ENCODE measurements around the gene FAM156A. TPM values are rescaled to one million over a fixed set of nuclear protein-coding genes. Genes with fewer than 3 reads are reported as not detected.

The FAM156A gene
- total RNA-seq, 1 experiment from 2014 or later, result 16.2 TPM

- no TSS peak for BruUV-seq (replicated peaks)
- H3K9ac ChIP-seq (ENCODE audit: low read length), result peak overlapping the region; percentile 90
- peak overlapping the region; percentile 89 for H3K4me2 ChIP-seq (ENCODE audit: low read length)
- no peaks in the 10 kb centered on the region for H3K9me2 ChIP-seq (ENCODE audit: insufficient read depth)
- peak overlapping the region; percentile 67 to 71 for H3K4me3 ChIP-seq (replicated peaks in 1 of 2; ENCODE audit: low read depth in 1 of 2, low read length in 2 of 2)
- H2AFZ ChIP-seq (ENCODE audit: low read depth, low read length, poor library complexity, severe bottlenecking), result no peak overlapping the region
- ChIA-PET POLR2A (interaction anchor here (1.0 to 1.1 kb wide), 2 partner anchors 11 to 61 kb away, joined by 3 to 7 read pairs; no protein-coding TSS in a partner anchor), RAD21 (ENCODE audit: low non-redundant PET in 1 of 2, low total read pairs in 2 of 2, uncharacterized antibody in 2 of 2, unreplicated experiment in 2 of 2) (no interaction called here), CTCF (interaction anchor here (0.7 kb wide), 1 partner anchor 10 kb away, joined by 3 read pairs; no protein-coding TSS in a partner anchor)
- no peaks in the 10 kb centered on the region for H3K79me2 ChIP-seq (ENCODE audit: insufficient read depth, low read length)
- no peaks in the 10 kb centered on the region for H3K36me3 ChIP-seq (ENCODE audit: control insufficient read depth in 1 of 2, insufficient read depth in 2 of 2, low read length in 2 of 2)
- no peaks in the 10 kb centered on the region for H3K27me3 ChIP-seq (ENCODE audit: insufficient read depth, low read length)
- no peaks in the 10 kb centered on the region for H3K9me3 ChIP-seq (ENCODE audit: control insufficient read depth in 1 of 2, insufficient read depth in 1 of 2, low read depth in 1 of 2, low read length in 2 of 2)
- intact Hi-C loops (cut with micrococcal nuclease), result no loop called here
- H3K27ac ChIP-seq (ENCODE audit: low read depth, low read length), result peak overlapping the region; percentile 84
- TF ChIP-seq CTCF (IDR thresholded peaks at IDR 0.05 in 2 of 3, conservative IDR thresholded peaks at IDR 0.05 in 1 of 3; ENCODE audit: borderline replicate concordance in 1 of 3, insufficient read depth in 1 of 3, low read depth in 2 of 3, low read length in 2 of 3), result peak; percentile 48 to 68 (median 59); a peak in 5 of 6 replicates
- TF ChIP-seq REST (IDR thresholded peaks at IDR 0.05; ENCODE audit: low read depth), result no peak
- peak; percentile 92 for TF ChIP-seq RAD21 (IDR thresholded peaks at IDR 0.05; ENCODE audit: low read depth)
- peak; percentile 33; the same call in 1 of the 2 replicates for TF ChIP-seq CEBPB (IDR thresholded peaks at IDR 0.05; ENCODE audit: low read depth)
- TF ChIP-seq SIN3A (IDR thresholded peaks at IDR 0.05; ENCODE audit: low read depth), result peak; percentile 63; the same call in 1 of the 2 replicates
- peak; percentile 60 for TF ChIP-seq CBX3 (IDR thresholded peaks at IDR 0.05; ENCODE audit: low read depth)
- peak; percentile 54 for TF ChIP-seq ATF3 (IDR thresholded peaks at IDR 0.05)
- peak; percentile 30 for TF ChIP-seq POLR2A (IDR thresholded peaks at IDR 0.05; ENCODE audit: borderline replicate concordance, extremely low read depth, insufficient read depth, insufficient read length)
- TF ChIP-seq FOSL1 (IDR thresholded peaks at IDR 0.05; ENCODE audit: low read depth), result no peak
- TF ChIP-seq MAX (IDR thresholded peaks at IDR 0.05), result peak; percentile 58
- TF ChIP-seq ZFX (IDR thresholded peaks at IDR 0.05), result peak; percentile 36; the same call in 1 of the 2 replicates
- no peak for TF ChIP-seq SRF (IDR thresholded peaks at IDR 0.05; ENCODE audit: low read depth)
- TF ChIP-seq JUND (IDR thresholded peaks at IDR 0.05), result peak; percentile 21; the same call in 1 of the 2 replicates
- TF ChIP-seq SP1 (IDR thresholded peaks at IDR 0.05; ENCODE audit: low read depth), result peak; percentile 88
- peak; percentile 55 for TF ChIP-seq EGR1 (IDR thresholded peaks at IDR 0.05; ENCODE audit: low read depth)
- TF ChIP-seq POLR2AphosphoS5 (IDR thresholded peaks at IDR 0.05; ENCODE audit: low read depth, low read length), result peak; percentile 80
- peak; percentile 46; the same call in 1 of the 2 replicates for TF ChIP-seq ELF1 (IDR thresholded peaks at IDR 0.05; ENCODE audit: borderline replicate concordance, low read depth)
- TF ChIP-seq ZNF274 (IDR thresholded peaks at IDR 0.05; ENCODE audit: low read depth, low read length), result no peak
- peak; percentile 5 for TF ChIP-seq ZBTB33 (IDR thresholded peaks at IDR 0.05; ENCODE audit: extremely low read depth, insufficient replicate concordance, low read length)
- DNase-seq (ENCODE audit: low read depth, low spot score) (peak; percentile 74), ATAC-seq (peak; percentile 93)
- no peaks in the 10 kb centered on the region for H4K20me1 ChIP-seq (ENCODE audit: insufficient read depth)
- peaks cover 0 to 8% of the 10 kb centered on the region in 2 experiments; a peak in 2 of 4 replicates for H3K4me1 ChIP-seq (ENCODE audit: control insufficient read depth in 1 of 2, insufficient read depth in 2 of 2, low read length in 2 of 2)
Observed at GRCh38 chrX:52934704-52935469, 23.4 kb downstream of the FAM156A start.

Data from HCT116 (cell line).